ENCODE results near the gene CTAG1B.

The CTAG1B gene

DNA sequence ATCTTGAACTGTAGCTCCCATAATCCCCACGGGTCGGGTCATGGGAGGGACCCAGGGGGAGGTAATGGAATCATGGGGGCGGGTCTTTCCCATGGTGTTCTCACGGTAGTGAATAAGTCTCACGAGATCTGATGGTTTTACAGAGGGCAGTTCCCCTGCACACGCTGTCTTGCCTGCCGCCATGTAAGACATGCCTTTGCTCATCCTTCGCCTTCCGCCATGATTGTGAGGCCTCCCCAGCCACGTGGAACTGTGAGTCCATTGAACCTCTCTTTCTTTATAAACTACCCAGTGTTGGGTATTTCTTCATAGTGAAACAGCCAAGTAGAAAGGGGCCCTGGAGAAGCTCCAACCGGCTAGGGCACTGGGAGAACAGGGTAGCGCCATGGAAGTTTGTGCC is 21.9 kb downstream of the CTAG1B start:
- ATAC-seq, result no peak
- TF ChIP-seq TCF4 (CRISPR knock-in tag; IDR thresholded peaks at IDR 0.05; ENCODE audit: borderline replicate concordance) (no peak), ZNF8 (CRISPR knock-in tag; IDR thresholded peaks at IDR 0.05) (no peak), ESRRG (CRISPR knock-in tag; IDR thresholded peaks at IDR 0.05) (no peak), ARNTL (CRISPR knock-in tag; IDR thresholded peaks at IDR 0.05; ENCODE audit: borderline replicate concordance, low read depth) (no peak), CSDC2 (CRISPR knock-in tag; IDR thresholded peaks at IDR 0.05) (no peak), ZNF565 (CRISPR knock-in tag; conservative IDR thresholded peaks at IDR 0.05; ENCODE audit: low read depth) (no peak)
- TF ChIP-seq, protein P1, sequence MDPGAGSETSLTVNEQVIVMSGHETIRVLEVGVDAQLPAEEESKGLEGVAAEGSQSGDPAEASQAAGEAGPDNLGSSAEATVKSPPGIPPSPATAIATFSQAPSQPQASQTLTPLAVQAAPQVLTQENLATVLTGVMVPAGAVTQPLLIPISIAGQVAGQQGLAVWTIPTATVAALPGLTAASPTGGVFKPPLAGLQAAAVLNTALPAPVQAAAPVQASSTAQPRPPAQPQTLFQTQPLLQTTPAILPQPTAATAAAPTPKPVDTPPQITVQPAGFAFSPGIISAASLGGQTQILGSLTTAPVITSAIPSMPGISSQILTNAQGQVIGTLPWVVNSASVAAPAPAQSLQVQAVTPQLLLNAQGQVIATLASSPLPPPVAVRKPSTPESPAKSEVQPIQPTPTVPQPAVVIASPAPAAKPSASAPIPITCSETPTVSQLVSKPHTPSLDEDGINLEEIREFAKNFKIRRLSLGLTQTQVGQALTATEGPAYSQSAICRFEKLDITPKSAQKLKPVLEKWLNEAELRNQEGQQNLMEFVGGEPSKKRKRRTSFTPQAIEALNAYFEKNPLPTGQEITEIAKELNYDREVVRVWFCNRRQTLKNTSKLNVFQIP (CRISPR knock-in tag; IDR thresholded peaks at IDR 0.05; ENCODE audit: borderline replicate concordance, low read depth), result no peak
- TF ChIP-seq, protein P2, sequence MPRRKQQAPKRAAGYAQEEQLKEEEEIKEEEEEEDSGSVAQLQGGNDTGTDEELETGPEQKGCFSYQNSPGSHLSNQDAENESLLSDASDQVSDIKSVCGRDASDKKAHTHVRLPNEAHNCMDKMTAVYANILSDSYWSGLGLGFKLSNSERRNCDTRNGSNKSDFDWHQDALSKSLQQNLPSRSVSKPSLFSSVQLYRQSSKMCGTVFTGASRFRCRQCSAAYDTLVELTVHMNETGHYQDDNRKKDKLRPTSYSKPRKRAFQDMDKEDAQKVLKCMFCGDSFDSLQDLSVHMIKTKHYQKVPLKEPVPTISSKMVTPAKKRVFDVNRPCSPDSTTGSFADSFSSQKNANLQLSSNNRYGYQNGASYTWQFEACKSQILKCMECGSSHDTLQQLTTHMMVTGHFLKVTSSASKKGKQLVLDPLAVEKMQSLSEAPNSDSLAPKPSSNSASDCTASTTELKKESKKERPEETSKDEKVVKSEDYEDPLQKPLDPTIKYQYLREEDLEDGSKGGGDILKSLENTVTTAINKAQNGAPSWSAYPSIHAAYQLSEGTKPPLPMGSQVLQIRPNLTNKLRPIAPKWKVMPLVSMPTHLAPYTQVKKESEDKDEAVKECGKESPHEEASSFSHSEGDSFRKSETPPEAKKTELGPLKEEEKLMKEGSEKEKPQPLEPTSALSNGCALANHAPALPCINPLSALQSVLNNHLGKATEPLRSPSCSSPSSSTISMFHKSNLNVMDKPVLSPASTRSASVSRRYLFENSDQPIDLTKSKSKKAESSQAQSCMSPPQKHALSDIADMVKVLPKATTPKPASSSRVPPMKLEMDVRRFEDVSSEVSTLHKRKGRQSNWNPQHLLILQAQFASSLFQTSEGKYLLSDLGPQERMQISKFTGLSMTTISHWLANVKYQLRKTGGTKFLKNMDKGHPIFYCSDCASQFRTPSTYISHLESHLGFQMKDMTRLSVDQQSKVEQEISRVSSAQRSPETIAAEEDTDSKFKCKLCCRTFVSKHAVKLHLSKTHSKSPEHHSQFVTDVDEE (CRISPR knock-in tag; IDR thresholded peaks at IDR 0.05), result no peak

DNA sequence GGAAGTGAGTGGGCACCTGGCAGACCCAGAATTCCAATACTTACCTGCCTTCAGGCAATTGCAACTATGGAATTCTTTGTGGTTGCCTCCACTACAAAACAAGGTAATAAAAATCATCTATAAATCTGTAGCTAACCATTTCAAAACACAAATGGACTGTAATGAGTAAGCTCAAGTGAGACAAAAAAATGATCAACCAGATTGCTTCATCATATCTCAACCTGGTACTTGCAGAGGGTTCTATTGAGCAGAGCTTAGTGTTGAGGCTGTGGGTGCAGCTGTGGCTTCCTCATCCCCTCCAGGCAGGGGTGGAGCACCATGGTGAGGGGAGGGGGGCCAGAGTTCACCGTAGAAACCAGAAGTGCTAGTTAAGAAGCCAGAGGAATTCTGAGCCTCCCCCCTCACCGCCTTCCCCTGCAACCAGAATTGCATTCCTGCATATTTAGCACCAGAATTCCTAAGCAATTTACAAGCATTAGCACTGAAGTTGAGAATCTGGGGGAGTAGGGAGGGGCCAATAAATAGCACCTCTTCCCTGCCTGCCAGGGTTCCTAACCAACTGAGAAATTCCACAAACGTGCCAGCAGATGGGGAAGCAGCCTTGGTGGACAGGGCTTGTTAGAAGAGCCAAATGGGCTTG is 22.7 kb downstream of the CTAG1B start:
- TF ChIP-seq ESRRG (CRISPR knock-in tag; IDR thresholded peaks at IDR 0.05) (no peak), ZNF565 (CRISPR knock-in tag; conservative IDR thresholded peaks at IDR 0.05; ENCODE audit: low read depth) (no peak), ZC3H10 (CRISPR knock-in tag; IDR thresholded peaks at IDR 0.05) (no peak), ISL1 (CRISPR knock-in tag; IDR thresholded peaks at IDR 0.05) (no peak), OSR1 (CRISPR knock-in tag; IDR thresholded peaks at IDR 0.05) (no peak), TOX (CRISPR knock-in tag; IDR thresholded peaks at IDR 0.05; ENCODE audit: borderline replicate concordance) (no peak)
- TF ChIP-seq, protein P2 (CRISPR knock-in tag; IDR thresholded peaks at IDR 0.05), result no peak
- no peak for ATAC-seq

DNA sequence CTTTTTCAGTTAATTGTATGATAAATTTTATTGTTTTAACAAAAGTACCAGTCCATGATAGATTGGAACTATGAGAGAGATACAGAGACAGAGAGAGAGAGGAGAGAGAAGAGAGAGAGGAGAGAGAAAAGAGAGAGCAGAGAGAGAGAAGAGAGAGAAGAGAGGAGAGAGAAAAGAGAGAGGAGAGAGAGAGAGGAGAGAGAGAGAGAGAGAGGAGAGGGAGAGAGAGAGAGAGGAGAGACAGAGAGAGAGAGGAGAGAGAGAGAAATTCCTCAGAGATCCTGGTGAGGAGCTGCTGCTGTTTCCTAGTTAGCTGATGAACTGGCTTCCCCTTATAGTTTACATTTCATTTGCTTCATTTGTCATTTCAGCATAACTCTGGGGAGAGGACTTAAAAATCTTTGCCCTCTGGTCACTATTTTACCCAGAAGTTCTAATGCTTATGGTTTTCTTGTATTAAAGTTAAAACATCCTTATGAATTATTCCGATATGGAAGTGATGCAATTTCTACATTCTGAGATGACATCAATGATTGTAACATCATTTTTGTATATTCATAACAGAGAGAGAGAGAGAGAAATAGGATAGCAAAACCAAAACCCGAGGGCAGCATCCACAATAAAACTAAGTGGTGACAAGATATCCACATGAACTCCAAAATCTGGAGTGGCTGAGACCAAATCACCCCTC is 23.4 kb downstream of the CTAG1B start:
- no peak for ATAC-seq
- TF ChIP-seq ZNF70 (CRISPR knock-in tag; IDR thresholded peaks at IDR 0.05) (no peak), ARNTL (CRISPR knock-in tag; IDR thresholded peaks at IDR 0.05; ENCODE audit: borderline replicate concordance, low read depth) (no peak), TOX (CRISPR knock-in tag; IDR thresholded peaks at IDR 0.05; ENCODE audit: borderline replicate concordance) (no peak), BACH2 (CRISPR knock-in tag; IDR thresholded peaks at IDR 0.05; ENCODE audit: borderline replicate concordance) (no peak), ZNF565 (CRISPR knock-in tag; conservative IDR thresholded peaks at IDR 0.05; ENCODE audit: low read depth) (no peak), TCF4 (CRISPR knock-in tag; IDR thresholded peaks at IDR 0.05; ENCODE audit: borderline replicate concordance) (no peak), ZFP30 (CRISPR knock-in tag; IDR thresholded peaks at IDR 0.05) (no peak), ZFP3 (CRISPR knock-in tag; IDR thresholded peaks at IDR 0.05) (no peak), PPARA (CRISPR knock-in tag; IDR thresholded peaks at IDR 0.05; ENCODE audit: borderline replicate concordance) (no peak), GLIS3 (CRISPR knock-in tag; IDR thresholded peaks at IDR 0.05) (no peak), ZC3H10 (CRISPR knock-in tag; IDR thresholded peaks at IDR 0.05) (no peak), ZNF8 (CRISPR knock-in tag; IDR thresholded peaks at IDR 0.05) (no peak)
- TF ChIP-seq, protein P3, sequence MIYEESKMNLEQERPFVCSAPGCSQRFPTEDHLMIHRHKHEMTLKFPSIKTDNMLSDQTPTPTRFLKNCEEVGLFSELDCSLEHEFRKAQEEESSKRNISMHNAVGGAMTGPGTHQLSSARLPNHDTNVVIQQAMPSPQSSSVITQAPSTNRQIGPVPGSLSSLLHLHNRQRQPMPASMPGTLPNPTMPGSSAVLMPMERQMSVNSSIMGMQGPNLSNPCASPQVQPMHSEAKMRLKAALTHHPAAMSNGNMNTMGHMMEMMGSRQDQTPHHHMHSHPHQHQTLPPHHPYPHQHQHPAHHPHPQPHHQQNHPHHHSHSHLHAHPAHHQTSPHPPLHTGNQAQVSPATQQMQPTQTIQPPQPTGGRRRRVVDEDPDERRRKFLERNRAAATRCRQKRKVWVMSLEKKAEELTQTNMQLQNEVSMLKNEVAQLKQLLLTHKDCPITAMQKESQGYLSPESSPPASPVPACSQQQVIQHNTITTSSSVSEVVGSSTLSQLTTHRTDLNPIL (CRISPR knock-in tag; IDR thresholded peaks at IDR 0.05; ENCODE audit: low read depth), result no peak
- TF ChIP-seq, protein P4, sequence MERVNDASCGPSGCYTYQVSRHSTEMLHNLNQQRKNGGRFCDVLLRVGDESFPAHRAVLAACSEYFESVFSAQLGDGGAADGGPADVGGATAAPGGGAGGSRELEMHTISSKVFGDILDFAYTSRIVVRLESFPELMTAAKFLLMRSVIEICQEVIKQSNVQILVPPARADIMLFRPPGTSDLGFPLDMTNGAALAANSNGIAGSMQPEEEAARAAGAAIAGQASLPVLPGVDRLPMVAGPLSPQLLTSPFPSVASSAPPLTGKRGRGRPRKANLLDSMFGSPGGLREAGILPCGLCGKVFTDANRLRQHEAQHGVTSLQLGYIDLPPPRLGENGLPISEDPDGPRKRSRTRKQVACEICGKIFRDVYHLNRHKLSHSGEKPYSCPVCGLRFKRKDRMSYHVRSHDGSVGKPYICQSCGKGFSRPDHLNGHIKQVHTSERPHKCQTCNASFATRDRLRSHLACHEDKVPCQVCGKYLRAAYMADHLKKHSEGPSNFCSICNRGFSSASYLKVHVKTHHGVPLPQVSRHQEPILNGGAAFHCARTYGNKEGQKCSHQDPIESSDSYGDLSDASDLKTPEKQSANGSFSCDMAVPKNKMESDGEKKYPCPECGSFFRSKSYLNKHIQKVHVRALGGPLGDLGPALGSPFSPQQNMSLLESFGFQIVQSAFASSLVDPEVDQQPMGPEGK (CRISPR knock-in tag; IDR thresholded peaks at IDR 0.05; ENCODE audit: borderline replicate concordance), result no peak
- TF ChIP-seq, protein P2 (CRISPR knock-in tag; IDR thresholded peaks at IDR 0.05), result no peak
